GM15510 (cell line): ENCODE measurements around the gene LRP10.

Experiments
- POLR2A ChIP-seq: IDR thresholded peaks from 3 replicates; pipeline ENCODE4 v1.6.1; 2011; ENCODE audit warnings: borderline replicate concordance; ENCODE audit not compliant: insufficient read length; ENCODE audit errors: extremely low read depth

LRP10 gene

GRCh38 chr14:22850944-22851764, 20.4 kb upstream of the LRP10 start:
- no peak for TF ChIP-seq POLR2A

GRCh38 chr14:22852599-22852939, 19.0 kb upstream of the LRP10 start:
- TF ChIP-seq POLR2A, result no peak

- TF ChIP-seq POLR2A, result no peak
Observed at GRCh38 chr14:22852940-22853767, 18.4 kb upstream of the LRP10 start.

GRCh38 chr14:22854963-22855724, 16.4 kb upstream of the LRP10 start:
- no peak for TF ChIP-seq POLR2A

GRCh38 chr14:22856428-22856827, 15.1 kb upstream of the LRP10 start:
- no peak for TF ChIP-seq POLR2A

GRCh38 chr14:22861651-22862050, 9.9 kb upstream of the LRP10 start:
- TF ChIP-seq POLR2A, result no peak

- no peak for TF ChIP-seq POLR2A
Observed at GRCh38 chr14:22864979-22865378, 6.6 kb upstream of the LRP10 start.

- no peak for TF ChIP-seq POLR2A
Observed at GRCh38 chr14:22865424-22866405, 5.8 kb upstream of the LRP10 start.

GRCh38 chr14:22866874-22867273, 4.7 kb upstream of the LRP10 start:
- no peak for TF ChIP-seq POLR2A

GRCh38 chr14:22870811-22871223, 723 bp upstream of the LRP10 start:
- TF ChIP-seq POLR2A, result no peak

- TF ChIP-seq POLR2A, result no peak
Observed at GRCh38 chr14:22872033-22872832, 693 bp downstream of the LRP10 start.

GRCh38 chr14:22872833-22873520, 1.4 kb downstream of the LRP10 start:
- no peak for TF ChIP-seq POLR2A
